Dermis blood vessel endothelial cell (primary cell): Measurements from ENCODE around the gene CXCL12. TPM values are rescaled to one million over a fixed set of nuclear protein-coding genes. Genes with fewer than 3 reads are reported as not detected.

Source experiments
- DNase-seq: peaks from one replicate; pipeline ENCODE4 v3.0.0; 2010
- total RNA-seq: library from RNA; depleted of rRNA; stranded (reverse); fragments of >200 nt; gene quantifications from 2 replicates; pipeline ENCODE4 v1.2.3, GENCODE V29; 2014

Gene CXCL12
- total RNA-seq, 1 donor from 2014 or later: 5.1 TPM

- DNase-seq: no peak
These were observed 15.0 kb upstream of the CXCL12 start for GRCh38 chr10:44399659-44400451.

- no peak for DNase-seq
These were observed 14.1 kb upstream of the CXCL12 start for GRCh38 chr10:44398747-44399658.

GRCh38 chr10:44398271-44398670 is 13.4 kb upstream of the CXCL12 start:
- no peak for DNase-seq

- no peak for DNase-seq
These were observed 12.8 kb upstream of the CXCL12 start for GRCh38 chr10:44397476-44398225.

GRCh38 chr10:44396671-44397191 is 11.8 kb upstream of the CXCL12 start:
- no peak for DNase-seq

- DNase-seq: no peak
These were observed 11.2 kb upstream of the CXCL12 start for GRCh38 chr10:44395902-44396670.

GRCh38 chr10:44395396-44395795 is 10.5 kb upstream of the CXCL12 start:
- no peak for DNase-seq

- DNase-seq: no peak
These were observed 9.9 kb upstream of the CXCL12 start for GRCh38 chr10:44394696-44395381.

GRCh38 chr10:44393834-44394547 is 9.1 kb upstream of the CXCL12 start:
- DNase-seq: no peak

GRCh38 chr10:44393051-44393630 is 8.2 kb upstream of the CXCL12 start:
- no peak for DNase-seq

- DNase-seq: no peak
These were observed 7.5 kb upstream of the CXCL12 start for GRCh38 chr10:44392420-44392819.

GRCh38 chr10:44391981-44392380 is 7.1 kb upstream of the CXCL12 start:
- no peak for DNase-seq

GRCh38 chr10:44390585-44391072 is 5.7 kb upstream of the CXCL12 start:
- no peak for DNase-seq

GRCh38 chr10:44389556-44389955 is 4.7 kb upstream of the CXCL12 start:
- no peak for DNase-seq

- no peak for DNase-seq
These were observed 4.3 kb upstream of the CXCL12 start for GRCh38 chr10:44389150-44389549.

- DNase-seq: no peak
These were observed 3.7 kb upstream of the CXCL12 start for GRCh38 chr10:44388641-44389040.

- DNase-seq: no peak
These were observed 3.0 kb upstream of the CXCL12 start for GRCh38 chr10:44387853-44388251.

- peak; percentile 79 for DNase-seq
These were observed 1.7 kb upstream of the CXCL12 start for GRCh38 chr10:44386546-44387052.

GRCh38 chr10:44385696-44386441 is 972 bp upstream of the CXCL12 start:
- no peak for DNase-seq
